H1 (cell line): ENCODE data around the gene ASS1. TPM values are rescaled to one million over a fixed set of nuclear protein-coding genes. Genes with fewer than 3 reads are reported as not detected.

ENCODE experiments used
- CTCF ChIA-PET: fragments of 300-600 bp; sonication (Branson Sonifier 250); formaldehyde crosslinking; loops from one replicate; lab custom pipeline; 2021; ENCODE audit not compliant: partially characterized antibody; lab: Charles Lee
- POLR2A ChIA-PET: fragments of 300-600 bp; sonication (Branson Sonifier 250); formaldehyde crosslinking; loops from one replicate; lab custom pipeline; 2021; ENCODE audit warnings: inconsistent platforms; ENCODE audit not compliant: partially characterized antibody; lab: Charles Lee
- DNase-seq, 2 experiments: peaks; one replicate each; pipeline versions ENCODE4 v3.0.0 to v3.0.0-alpha.2; 2010 to 2022; ENCODE audit warnings: low spot score in 2 of 2, low read depth in 1 of 2, mixed read lengths in 1 of 2
- FAIRE-seq: peaks from 2 replicates; lab custom pipeline; 2011; peaks lifted over from hg19 to GRCh38; lab: Jason Lieb, UNC
- H2AFZ ChIP-seq: 2 replicates; pipeline ENCODE4 v1.8.1; 2012; ENCODE audit warnings: low read length, inconsistent platforms
- H2AK5ac ChIP-seq: 2 replicates; pipeline ENCODE4 v1.6.1; 2013; ENCODE audit warnings: low read depth, low read length
- H2BK120ac ChIP-seq: replicated peaks from 2 replicates; pipeline ENCODE3; 2013; ENCODE audit warnings: low read depth, low read length, inconsistent platforms
- H2BK12ac ChIP-seq: 2 replicates; pipeline ENCODE4 v1.6.1; 2013; ENCODE audit warnings: low read depth, low read length
- H2BK15ac ChIP-seq: 2 replicates; pipeline ENCODE4 v1.6.1; 2013; ENCODE audit warnings: low read length
- H2BK20ac ChIP-seq: 2 replicates; pipeline ENCODE4 v1.6.1; 2013; ENCODE audit warnings: low read length
- H2BK5ac ChIP-seq: 2 replicates; pipeline ENCODE4 v1.6.1; 2013; ENCODE audit warnings: low read depth, low read length
- H3K14ac ChIP-seq: 2 replicates; pipeline ENCODE4 v1.6.1; 2013; ENCODE audit warnings: inconsistent platforms; ENCODE audit not compliant: insufficient read length
- H3K18ac ChIP-seq: 2 replicates; pipeline ENCODE4 v1.6.1; 2013; ENCODE audit warnings: low read length; ENCODE audit errors: extremely low read depth
- H3K23ac ChIP-seq: 2 replicates; pipeline ENCODE4 v1.6.1; 2013; ENCODE audit warnings: inconsistent platforms; ENCODE audit not compliant: insufficient read length
- H3K23me2 ChIP-seq: 2 replicates; pipeline ENCODE4 v1.6.1; 2013; ENCODE audit warnings: low read depth, low read length
- H3K27ac ChIP-seq: 2 replicates; pipeline ENCODE4 v1.6.1; 2011; ENCODE audit warnings: low read depth, low read length, inconsistent platforms
- H3K27me3 ChIP-seq, 4 experiments: replicated peaks in 1 of 4; 1 replicate in 1 of 4; 2 replicates in 3 of 4; pipeline versions ENCODE4 v1.6.1 to v1.8.1; 2011 to 2013; ENCODE audit warnings: low read length in 3 of 4, mild to moderate bottlenecking in 3 of 4, inconsistent platforms in 2 of 4, mixed read lengths in 2 of 4, moderate library complexity in 1 of 4; ENCODE audit not compliant: control insufficient read depth in 3 of 4, insufficient read depth in 3 of 4; ENCODE audit errors: extremely low read depth in 1 of 4
- H3K36me3 ChIP-seq, 4 experiments: 2 replicates each; pipeline versions ENCODE4 v1.6.1 to v1.8.1; 2011 to 2013; ENCODE audit warnings: mild to moderate bottlenecking in 4 of 4, low read length in 3 of 4, moderate library complexity in 2 of 4, control low read depth in 1 of 4, inconsistent platforms in 1 of 4; ENCODE audit not compliant: insufficient read depth in 4 of 4, control insufficient read depth in 2 of 4
- H3K4ac ChIP-seq: replicated peaks from 2 replicates; pipeline ENCODE3; 2013; ENCODE audit warnings: low read length, low read depth, mixed read lengths, inconsistent platforms; ENCODE audit not compliant: insufficient read length
- H3K4me1 ChIP-seq, 4 experiments: replicated peaks in 1 of 4; 1 replicate in 1 of 4; 2 replicates in 3 of 4; pipeline versions ENCODE4 v1.6.1 to v1.8.1; 2011 to 2013; ENCODE audit warnings: low read length in 3 of 4, inconsistent platforms in 2 of 4, mixed read lengths in 1 of 4; ENCODE audit not compliant: insufficient read depth in 4 of 4, control insufficient read depth in 3 of 4
- H3K4me2 ChIP-seq, 2 experiments: 2 replicates each; pipeline versions ENCODE4 v1.6.1 to v1.8.1; 2011 to 2013; ENCODE audit warnings: low read depth in 2 of 2, low read length in 2 of 2, control low read depth in 1 of 2, inconsistent platforms in 1 of 2, mild to moderate bottlenecking in 1 of 2; ENCODE audit not compliant: insufficient read depth in 1 of 2
- H3K4me3 ChIP-seq, 4 experiments: fragments of 200-600, 300-600 bp in 1 of 4; sonication (generic), shearing (Covaris generic), sonication (Bioruptor Twin) in 1 of 4; 2 replicates each; pipeline versions ENCODE4 v1.5.1 to v1.8.1; 2011 to 2016; ENCODE audit warnings: low read length in 4 of 4, low read depth in 3 of 4, control low read depth in 2 of 4, inconsistent platforms in 2 of 4, mild to moderate bottlenecking in 2 of 4, mixed read lengths in 1 of 4, moderate library complexity in 1 of 4; ENCODE audit not compliant: insufficient read depth in 2 of 4; ENCODE audit errors: extremely low read depth in 1 of 4
- H3K56ac ChIP-seq: replicated peaks from 2 replicates; pipeline ENCODE3; 2013; ENCODE audit warnings: low read depth, mild to moderate bottlenecking, mixed read lengths, low read length, inconsistent platforms; ENCODE audit not compliant: insufficient read length
- H3K79me1 ChIP-seq: 2 replicates; pipeline ENCODE4 v1.6.1; 2013; ENCODE audit warnings: low read depth, low read length, control low read depth
- H3K79me2 ChIP-seq, 2 experiments: 2 replicates each; pipeline versions ENCODE4 v1.6.1 to v1.8.1; 2012 to 2013; ENCODE audit warnings: low read length in 2 of 2, mild to moderate bottlenecking in 2 of 2, inconsistent platforms in 1 of 2; ENCODE audit not compliant: insufficient read depth in 2 of 2, control insufficient read depth in 1 of 2
- H3K9ac ChIP-seq, 4 experiments: replicated peaks in 1 of 4; 1 replicate in 1 of 4; 2 replicates in 3 of 4; pipeline versions ENCODE4 v1.6.1 to v1.8.1; 2011 to 2013; ENCODE audit warnings: low read depth in 3 of 4, low read length in 3 of 4, control low read depth in 2 of 4, mild to moderate bottlenecking in 2 of 4, moderate library complexity in 2 of 4, inconsistent platforms in 1 of 4; ENCODE audit errors: extremely low read depth in 1 of 4
- H3K9me3 ChIP-seq, 2 experiments: 2 replicates each; pipeline versions ENCODE4 v1.6.1 to v1.8.1; 2012 to 2013; ENCODE audit warnings: mild to moderate bottlenecking in 2 of 2, moderate library complexity in 2 of 2, control low read depth in 1 of 2, inconsistent platforms in 1 of 2, low read depth in 1 of 2, low read length in 1 of 2, mixed read lengths in 1 of 2; ENCODE audit not compliant: insufficient read depth in 2 of 2
- H4K20me1 ChIP-seq, 2 experiments: replicated peaks in 1 of 2; 2 replicates each; pipeline versions ENCODE3 to v1.8.1; 2011 to 2013; ENCODE audit warnings: inconsistent platforms in 2 of 2, low read length in 2 of 2, mild to moderate bottlenecking in 1 of 2; ENCODE audit not compliant: insufficient read depth in 2 of 2, control insufficient read depth in 1 of 2
- H4K5ac ChIP-seq: 2 replicates; pipeline ENCODE4 v1.6.1; 2013; ENCODE audit warnings: low read length, low read depth, mixed read lengths, inconsistent platforms; ENCODE audit not compliant: insufficient read length
- H4K8ac ChIP-seq: 2 replicates; pipeline ENCODE4 v1.8.0; 2013; ENCODE audit warnings: mild to moderate bottlenecking, moderate library complexity, low read length, inconsistent platforms; ENCODE audit not compliant: insufficient read depth; ENCODE audit errors: extremely low read depth
- H4K91ac ChIP-seq: replicated peaks from 2 replicates; pipeline ENCODE3; 2013; ENCODE audit warnings: low read length, mixed read lengths, inconsistent platforms; ENCODE audit not compliant: insufficient read length
- CHD2 ChIP-seq: IDR thresholded peaks from 2 replicates; pipeline ENCODE4 v1.6.1; 2012; ENCODE audit warnings: low read length, improper control_type of control experiment
- CREB1 ChIP-seq: IDR thresholded peaks from 2 replicates; pipeline ENCODE4 v1.6.1; 2012; ENCODE audit warnings: inconsistent platforms
- EZH2 ChIP-seq: fragments of 200-600 bp; sonication (generic); IDR thresholded peaks from 2 replicates; pipeline ENCODE4 v1.7.1; 2012; ENCODE audit warnings: low read depth, mild to moderate bottlenecking, moderate library complexity, low read length, inconsistent platforms; ENCODE audit not compliant: severe bottlenecking
- GTF2F1 ChIP-seq: IDR thresholded peaks from 2 replicates; pipeline ENCODE4 v1.6.1; 2012; ENCODE audit warnings: low read depth, low read length, improper control_type of control experiment, borderline replicate concordance
- JUND ChIP-seq: IDR thresholded peaks from 2 replicates; pipeline ENCODE4 v1.6.1; 2011; ENCODE audit warnings: mild to moderate bottlenecking, improper control_type of control experiment, low read length
- MAX ChIP-seq: IDR thresholded peaks from 2 replicates; pipeline ENCODE4 v1.6.1; 2012; ENCODE audit warnings: inconsistent platforms
- POLR2A ChIP-seq, 2 experiments: IDR thresholded peaks; 1 replicate in 1 of 2; 2 replicates in 1 of 2; pipeline ENCODE4 v1.6.1; 2011; ENCODE audit warnings: low read depth in 2 of 2, low read length in 2 of 2, mild to moderate bottlenecking in 2 of 2; ENCODE audit errors: control extremely low read depth in 1 of 2
- RXRA ChIP-seq: IDR thresholded peaks from 2 replicates; pipeline ENCODE4 v1.6.1; 2011; ENCODE audit warnings: low read depth, mild to moderate bottlenecking, low read length, moderate library complexity; ENCODE audit not compliant: insufficient read depth
- SIN3A ChIP-seq, 2 experiments: IDR thresholded peaks in 1 of 2; conservative IDR thresholded peaks in 1 of 2; 2 replicates each; pipeline ENCODE4 v1.6.1; 2011 to 2012; ENCODE audit warnings: low read length in 2 of 2, improper control_type of control experiment in 1 of 2, low read depth in 1 of 2, mild to moderate bottlenecking in 1 of 2
- SP2 ChIP-seq: IDR thresholded peaks from 2 replicates; pipeline ENCODE4 v1.6.1; 2012; ENCODE audit warnings: mild to moderate bottlenecking, low read length, inconsistent platforms
- SP4 ChIP-seq: IDR thresholded peaks from 2 replicates; pipeline ENCODE4 v1.6.1; 2012; ENCODE audit warnings: low read length, inconsistent platforms
- TBP ChIP-seq: IDR thresholded peaks from 2 replicates; pipeline ENCODE4 v1.6.1; 2011; ENCODE audit warnings: low read depth, low read length, improper control_type of control experiment
- YY1 ChIP-seq: IDR thresholded peaks from 2 replicates; pipeline ENCODE4 v1.6.1; 2011; ENCODE audit warnings: low read depth, mild to moderate bottlenecking, low read length
- WGBS, 2 experiments: shearing (Covaris generic) in 1 of 2; methylation state at CpG; one replicate each; pipeline versions ENCODE4 v1.1.6 to v1.1.7; 2013 to 2015; ENCODE audit warnings: low lambda C conversion rate in 2 of 2, mixed read lengths in 2 of 2, inconsistent platforms in 1 of 2, low coverage in 1 of 2, missing lambda C conversion rate in 1 of 2; ENCODE audit not compliant: insufficient replicate concordance in 2 of 2, insufficient coverage in 1 of 2, insufficient read length in 1 of 2; ENCODE audit errors: extremely low coverage in 1 of 2, missing lambda C conversion rate in 1 of 2; 5-methylcytosine and 5-hydroxymethylcytosine counted together
- polyA plus RNA-seq, 7 experiments: library from polyadenylated mRNA; depleted of rRNA in 3 of 7; stranded (reverse) in 5 of 7; unstranded in 2 of 7; fragments of >200 nt in 5 of 7; fragments of 200-250 nt in 2 of 7; gene quantifications; 1 replicate in 5 of 7; 2 replicates in 1 of 7; 4 replicates in 1 of 7; pipeline versions ENCODE4 v1.2.1 to v1.2.3, GENCODE V29; 2011 to 2013; ENCODE audit warnings: missing spikeins in 2 of 7, mixed read lengths in 2 of 7
- total RNA-seq: library from RNA; stranded (reverse); fragmentation: NEBNext Ultra II Directional; extraction: Animal tissue kit (Norgen Biotek cat#: 25700); gene quantifications from 2 replicates; pipeline ENCODE4 v1.2.1, GENCODE V29; 2021

Gene ASS1
- total and polyA plus RNA-seq, 2 of the 8 experiments (the other 6 are each of a cell fraction or from before 2014, with no cell fraction given): 108 to 296 TPM

GRCh38 chr9:130474106-130474505 is 29.3 kb downstream of the ASS1 start:
- Histone ChIP-seq H3K4me2 (peak overlapping the region; percentile 36 to 40; a peak in 3 of 4 replicates), H2BK20ac (no peak overlapping the region), H2BK12ac (no peak overlapping the region), H3K79me2 (no peaks in the 10 kb centered on the region), H3K27me3 (no peaks in the 10 kb centered on the region), H3K4me3 (no peak overlapping the region), H3K27ac (no peak overlapping the region), H3K9me3 (no peaks in the 10 kb centered on the region), H3K36me3 (peaks cover 0 to 20% (median 0%) of the 10 kb centered on the region in 4 experiments; a peak in 2 of 8 replicates), H4K8ac (no peak overlapping the region), H2AFZ (no peak overlapping the region), H3K23me2 (0 out of 2 replicates have a peak, but pooled peaks cover 3% of the 10 kb centered on the region), H4K20me1 (no peaks in the 10 kb centered on the region), H3K56ac (no peak overlapping the region), H4K91ac (no peak overlapping the region), H3K4ac (no peak overlapping the region), H3K18ac (no peak overlapping the region; the same call in 1 of the 2 replicates), H4K5ac (no peak overlapping the region), H2BK15ac (no peak overlapping the region; the same call in 1 of the 2 replicates), H2AK5ac (no peak overlapping the region), H3K23ac (no peak overlapping the region), H3K79me1 (no peaks in the 10 kb centered on the region; the same call in 1 of the 2 replicates), H3K14ac (no peak overlapping the region), H2BK5ac (no peak overlapping the region), H3K9ac (no peak overlapping the region), H2BK120ac (no peak overlapping the region), H3K4me1 (peaks cover 0 to 22% (median 12%) of the 10 kb centered on the region in 4 experiments; a peak in 6 of 7 replicates)
- DNase-seq: no peak
- 70% methylated on average over 15 of the region's 15 CpGs; no CpG with 5 or more reads in 1 of the 2 experiments for WGBS, 2 experiments
- POLR2A ChIA-PET: interaction anchor here (1.0 to 1.5 kb wide), 4 partner anchors 9 to 127 kb away, joined by 3 to 5 read pairs (median 3); no protein-coding TSS in a partner anchor
- no peak for FAIRE-seq
- CTCF ChIA-PET: interaction anchor here (0.9 to 13.0 kb wide), 8 partner anchors 11 to 230 kb away, joined by 3 to 136 read pairs (median 3); no protein-coding TSS in a partner anchor
- TF ChIP-seq YY1: no peak
- no peak for TF ChIP-seq MAX
- no peak for TF ChIP-seq EZH2
- no peak for TF ChIP-seq SP2
- no peak for TF ChIP-seq SIN3A (conservative IDR thresholded peaks at IDR 0.05 in 1 of 2, IDR thresholded peaks at IDR 0.05 in 1 of 2; ENCODE audit: low read depth in 1 of 2, low read length in 2 of 2)
- no peak for TF ChIP-seq JUND
- TF ChIP-seq RXRA: no peak
- no peak for TF ChIP-seq SP4
- no peak for TF ChIP-seq CHD2
- TF ChIP-seq GTF2F1: no peak
- no peak for TF ChIP-seq POLR2A (IDR thresholded peaks at IDR 0.05; ENCODE audit: control extremely low read depth in 1 of 2, low read depth in 2 of 2, low read length in 2 of 2)
- TF ChIP-seq TBP: no peak
- TF ChIP-seq CREB1: no peak
